ENCODE results near the gene MIOS.

Gene MIOS

DNA sequence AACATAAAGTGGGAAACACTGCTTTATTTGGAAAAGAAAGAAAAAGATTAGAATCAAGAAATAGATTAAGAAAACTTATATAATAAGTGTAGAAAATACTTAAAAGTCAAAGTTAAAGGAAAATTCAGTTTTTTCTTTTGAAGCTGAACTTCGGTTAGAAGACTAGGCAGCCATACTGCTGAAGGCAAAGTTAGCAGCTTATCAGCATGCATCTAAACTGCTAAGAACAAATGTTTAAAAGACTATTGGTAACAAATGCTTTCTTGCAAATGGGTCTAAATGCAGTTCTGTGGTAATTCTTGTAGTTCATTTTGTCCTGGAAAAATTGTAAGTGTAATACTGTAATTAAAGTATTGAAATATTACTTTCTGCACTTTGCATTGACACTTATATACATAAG is 18.0 kb downstream of the MIOS start:
- no peak for DNase-seq

- DNase-seq, result no peak
Measured at GRCh38 chr7:7585241-7585928, 18.7 kb downstream of the MIOS start.

GRCh38 chr7:7595451-7595850 is 28.8 kb downstream of the MIOS start:
- no peak for DNase-seq

- no peak for DNase-seq
Measured at GRCh38 chr7:7596176-7596575, 29.5 kb downstream of the MIOS start.

GRCh38 chr7:7607010-7607409 is 40.3 kb downstream of the MIOS start:
- no peak for DNase-seq

DNA sequence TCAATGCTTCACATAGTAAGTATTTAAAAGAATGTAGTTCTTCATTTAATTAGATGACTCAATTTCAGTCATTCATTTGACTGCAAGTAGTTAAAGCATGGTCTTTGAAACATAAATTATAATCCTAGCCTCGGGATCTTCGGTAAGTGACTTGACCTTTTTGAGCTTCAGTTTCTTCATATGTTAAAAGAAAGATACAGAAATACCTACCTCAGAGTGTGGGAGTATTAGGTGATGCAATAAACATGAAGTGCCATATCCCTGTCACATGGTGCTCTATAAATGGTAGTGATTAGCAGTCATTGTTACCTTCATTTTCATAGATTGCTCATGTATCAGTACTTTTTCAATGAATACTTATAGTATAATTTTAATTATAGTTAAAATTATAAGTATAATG is 42.6 kb downstream of the MIOS start:
- DNase-seq, result no peak

DNA sequence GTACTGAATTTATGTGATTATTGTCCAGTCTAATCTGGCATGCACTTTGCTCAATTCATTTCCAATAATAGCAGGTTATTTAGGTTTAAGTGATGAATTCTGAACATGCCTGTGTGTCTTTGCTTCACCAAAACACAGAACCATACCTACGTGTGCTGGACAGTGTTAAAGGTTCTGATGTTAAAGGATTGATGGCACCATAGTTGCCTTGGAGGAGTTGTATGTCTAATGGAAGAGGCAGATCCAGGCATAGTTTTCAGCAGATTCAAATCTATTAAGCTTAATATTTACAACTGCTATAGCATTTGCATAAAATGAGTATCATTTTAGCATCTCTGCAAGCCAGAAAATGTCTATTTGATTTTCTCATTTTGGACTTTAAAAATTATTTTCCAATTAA is 45.8 kb downstream of the MIOS start:
- DNase-seq, result no peak

GRCh38 chr7:7613210-7613609 is 46.5 kb downstream of the MIOS start:
- no peak for DNase-seq

DNA sequence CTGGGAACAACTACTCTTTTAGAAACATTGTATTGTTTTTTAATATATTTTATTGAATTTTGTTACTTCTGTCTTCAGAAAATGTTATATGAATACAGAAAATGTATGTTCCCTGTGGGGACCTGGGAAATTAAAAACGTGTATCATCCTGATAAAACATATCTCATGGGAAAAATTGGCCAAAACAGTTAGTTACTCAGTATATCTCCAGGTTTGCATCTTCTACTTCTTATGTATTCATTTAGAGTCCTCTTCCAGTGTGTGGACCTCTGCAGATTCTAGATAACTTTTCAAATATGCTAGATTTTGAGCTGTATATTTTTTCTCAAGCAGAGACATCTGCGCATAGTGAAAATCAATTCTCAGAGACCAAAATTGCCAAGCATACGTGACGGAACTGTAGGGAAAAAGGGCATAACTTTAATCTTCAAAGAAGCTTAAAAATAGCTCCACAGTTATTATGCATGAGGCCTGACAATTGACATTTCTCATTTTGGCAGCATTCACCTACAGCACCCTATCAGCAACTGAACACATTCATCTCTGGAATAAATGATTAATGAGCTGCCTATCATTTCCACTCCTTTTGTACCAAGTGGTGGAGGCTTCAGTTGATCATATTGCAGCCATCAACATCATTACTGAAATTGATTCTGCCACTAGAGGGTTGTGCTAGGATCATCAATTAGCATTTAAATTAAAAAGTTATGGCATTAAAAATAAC is 47.5 kb downstream of the MIOS start:
- DNase-seq, result no peak

DNA sequence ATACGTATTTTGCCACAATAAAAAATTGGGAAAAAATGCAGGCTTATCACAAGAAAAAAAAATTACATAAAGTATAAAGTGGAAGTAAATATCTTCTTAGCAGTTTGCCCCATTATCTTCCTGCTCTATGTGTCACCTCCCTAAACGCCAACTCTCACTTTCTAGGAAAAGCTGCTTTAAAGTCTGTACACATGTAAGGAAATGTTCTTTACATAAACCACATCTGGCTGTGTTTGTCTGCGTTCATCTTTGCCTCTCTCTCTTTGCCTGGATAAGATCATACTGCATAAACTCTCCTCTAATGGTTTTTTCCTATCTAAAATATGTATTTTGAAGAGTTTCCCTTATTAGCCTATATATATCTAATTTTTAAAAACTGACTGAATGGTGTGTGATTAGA is 50.9 kb downstream of the MIOS start:
- DNase-seq, result no peak

DNA sequence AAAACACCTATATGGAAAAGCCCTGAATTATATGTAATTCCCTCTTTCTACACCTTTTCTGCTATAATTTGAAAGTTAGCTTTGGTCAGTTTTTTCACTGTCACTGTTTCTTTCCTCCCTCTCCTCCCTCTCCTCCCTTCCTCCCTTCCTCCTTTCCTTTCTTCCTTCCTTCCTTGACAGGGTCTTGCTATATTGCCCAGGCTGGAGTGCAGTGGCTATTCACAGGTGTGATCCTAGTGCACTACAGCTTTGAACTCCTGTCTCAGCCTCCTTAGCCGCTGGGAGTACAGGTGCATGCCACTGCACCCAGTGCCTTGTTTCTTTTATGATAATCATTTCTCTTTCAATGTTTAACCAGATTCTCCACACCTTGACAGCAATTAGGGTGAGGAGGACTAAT is 51.7 kb downstream of the MIOS start:
- DNase-seq, result no peak

- DNase-seq, result no peak
Measured at GRCh38 chr7:7620236-7620635, 53.6 kb downstream of the MIOS start.

DNA sequence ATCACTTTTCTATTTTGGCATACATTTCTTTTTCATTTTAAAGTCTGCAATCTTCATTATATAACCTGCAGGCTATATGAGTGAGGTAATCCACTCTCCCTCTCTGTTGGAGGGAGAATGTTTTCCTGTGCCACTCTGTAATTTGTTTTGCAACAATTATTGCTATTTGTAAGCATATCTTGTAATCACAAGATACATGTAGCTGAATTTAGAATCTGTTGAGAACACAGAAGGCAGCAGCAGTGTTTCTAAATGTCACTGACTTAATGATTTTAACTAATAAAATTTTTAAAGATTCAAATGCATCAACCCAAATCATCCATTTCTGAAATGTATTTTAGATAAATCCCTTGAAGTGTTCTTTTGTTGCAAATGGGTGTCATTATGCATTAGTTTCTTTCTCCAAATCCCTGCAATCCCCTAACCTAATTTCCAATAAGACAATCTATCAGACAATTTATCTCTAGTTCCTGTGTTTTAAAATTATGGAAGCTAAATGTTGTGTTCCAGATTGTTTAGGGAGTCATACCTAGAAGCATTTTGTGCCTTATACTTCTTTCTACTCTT is 54.0 kb downstream of the MIOS start:
- DNase-seq, result no peak

- DNase-seq, result no peak
Measured at GRCh38 chr7:7628476-7628875, 61.8 kb downstream of the MIOS start.

GRCh38 chr7:7630626-7631329 is 64.1 kb downstream of the MIOS start:
- DNase-seq, result no peak

DNA sequence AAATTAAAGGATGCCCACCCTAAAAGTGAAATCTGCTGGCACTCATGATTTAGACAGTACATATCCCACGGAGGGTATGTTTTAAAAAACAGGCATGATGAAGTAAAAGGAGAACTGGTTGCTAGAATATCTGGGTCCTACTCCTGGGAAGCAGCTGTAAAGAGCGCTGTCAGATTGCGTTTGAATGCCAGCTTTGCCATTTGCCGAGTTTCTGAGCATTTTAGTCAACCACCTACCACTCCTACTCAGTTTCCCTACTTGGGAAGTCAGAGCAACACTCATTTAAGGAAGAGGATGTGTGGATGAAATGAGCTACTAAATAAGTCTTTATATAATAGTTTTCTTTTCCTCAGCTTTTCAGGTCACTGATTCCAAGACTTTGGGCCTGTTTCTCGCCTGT is 72.7 kb downstream of the MIOS start:
- DNase-seq, result no peak

DNA sequence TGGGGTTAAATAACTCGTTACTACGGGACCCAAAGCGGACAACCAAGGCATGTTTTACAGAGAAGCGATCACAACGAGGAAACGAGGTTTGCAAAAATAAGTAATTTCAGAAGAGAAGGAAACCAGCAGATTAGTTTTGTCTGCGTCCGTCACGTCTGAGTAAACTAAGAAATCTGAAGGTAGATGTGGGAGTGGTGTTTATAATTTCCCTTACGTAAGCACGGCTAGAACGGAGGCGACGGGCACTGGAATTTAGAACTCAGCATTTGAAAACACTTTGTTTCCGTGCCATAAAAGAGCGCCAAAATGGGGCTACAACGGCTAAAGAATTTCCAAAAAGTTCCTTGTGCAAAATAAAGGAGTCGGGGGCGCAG is 73.2 kb downstream of the MIOS start:
- no peak for DNase-seq

DNA sequence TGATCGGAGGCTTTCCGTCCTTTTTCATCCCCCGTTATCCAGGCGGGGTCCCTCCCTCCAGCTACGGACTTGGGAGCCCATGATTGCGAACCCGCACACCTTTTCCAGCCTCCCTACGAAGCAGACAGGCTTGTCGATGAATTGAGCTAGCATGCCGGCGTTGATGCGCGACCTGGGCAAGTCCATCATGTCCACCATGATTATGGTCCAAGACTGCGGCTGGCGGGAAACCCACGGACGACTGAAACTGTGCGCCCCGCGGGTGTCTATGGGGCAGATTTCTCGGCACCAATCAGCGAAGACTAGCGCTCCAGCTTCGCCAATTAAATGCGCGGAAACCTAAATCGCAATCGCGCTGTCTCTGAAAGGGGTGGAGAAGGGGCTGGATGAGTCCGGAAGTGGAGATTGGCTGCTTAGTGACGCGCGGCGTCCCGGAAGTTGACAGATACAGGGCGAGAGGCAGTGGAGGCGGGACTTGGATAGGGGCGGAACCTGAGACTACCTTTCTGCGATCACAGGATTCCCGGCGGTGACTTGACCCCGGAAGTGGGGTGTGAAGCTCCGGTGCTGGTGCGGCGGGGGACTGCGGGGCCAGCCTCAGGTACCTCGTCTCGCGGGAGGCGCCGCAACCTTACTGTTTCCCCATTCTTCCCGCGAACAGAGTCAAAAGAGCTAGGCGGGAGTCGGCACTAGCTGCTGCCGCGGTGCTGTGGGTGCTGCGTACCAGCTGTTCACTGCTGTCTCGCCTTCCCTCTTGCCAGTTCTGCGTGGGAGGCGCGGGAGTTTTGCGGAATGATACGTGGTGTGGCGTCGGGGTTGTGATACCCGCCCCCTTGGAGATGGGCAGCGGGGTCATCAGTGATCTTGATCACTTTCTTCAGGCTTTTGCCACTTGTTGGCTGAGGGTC is 73.8 kb downstream of the MIOS start, which contains the start of gene UMAD1:
UMAD1 (plus strand) TSS at position 532 of the 908 bp plus-strand sequence. CDS start 32,620 bp downstream, outside the sequence.
- peak; percentile 93 for DNase-seq

DNA sequence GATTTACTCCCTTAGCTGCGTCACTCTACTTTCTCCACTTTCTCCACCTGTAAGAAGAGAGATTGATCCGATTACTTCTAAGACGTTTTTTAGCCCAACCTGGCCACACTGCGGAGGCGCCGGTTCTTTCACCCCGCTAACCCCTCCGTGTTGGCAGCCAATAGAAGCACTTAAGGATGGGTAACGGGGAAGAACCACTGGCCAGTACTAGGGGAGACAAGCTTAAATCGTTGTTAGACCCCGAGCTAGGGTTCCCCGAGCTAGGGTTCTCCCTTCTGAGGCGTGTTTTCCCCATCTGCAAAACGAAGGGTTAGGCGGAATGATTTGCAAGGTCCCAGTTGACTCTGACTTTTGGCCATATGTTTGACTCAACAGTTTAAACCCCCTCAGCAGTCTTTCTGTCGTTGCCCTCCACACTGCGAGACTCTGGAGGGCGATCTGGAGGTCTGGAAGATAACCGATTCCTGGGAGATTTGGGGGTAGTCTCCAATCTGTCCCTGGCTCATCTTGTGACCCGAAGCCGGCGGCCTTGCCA is 74.5 kb downstream of the MIOS start:
- DNase-seq, result no peak

DNA sequence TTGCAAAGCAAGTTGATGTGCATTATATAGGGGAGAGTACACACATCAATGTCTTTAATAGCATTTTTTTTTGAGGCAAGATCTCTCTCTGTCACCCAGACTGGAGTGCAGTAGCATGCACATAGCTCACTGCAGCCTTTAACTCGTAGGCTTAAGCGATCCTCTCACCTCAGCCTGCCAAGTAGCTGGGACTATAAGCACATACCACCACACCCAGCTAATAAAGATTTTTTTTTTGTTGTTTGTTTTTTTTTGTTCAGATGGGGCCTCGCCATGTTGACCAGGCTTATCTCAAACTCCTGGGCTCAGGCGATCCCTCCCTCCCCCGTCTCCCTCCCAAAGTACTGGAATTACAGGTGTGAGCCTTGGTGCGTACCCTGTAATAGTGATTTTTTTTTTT is 75.4 kb downstream of the MIOS start:
- DNase-seq, result no peak

DNA sequence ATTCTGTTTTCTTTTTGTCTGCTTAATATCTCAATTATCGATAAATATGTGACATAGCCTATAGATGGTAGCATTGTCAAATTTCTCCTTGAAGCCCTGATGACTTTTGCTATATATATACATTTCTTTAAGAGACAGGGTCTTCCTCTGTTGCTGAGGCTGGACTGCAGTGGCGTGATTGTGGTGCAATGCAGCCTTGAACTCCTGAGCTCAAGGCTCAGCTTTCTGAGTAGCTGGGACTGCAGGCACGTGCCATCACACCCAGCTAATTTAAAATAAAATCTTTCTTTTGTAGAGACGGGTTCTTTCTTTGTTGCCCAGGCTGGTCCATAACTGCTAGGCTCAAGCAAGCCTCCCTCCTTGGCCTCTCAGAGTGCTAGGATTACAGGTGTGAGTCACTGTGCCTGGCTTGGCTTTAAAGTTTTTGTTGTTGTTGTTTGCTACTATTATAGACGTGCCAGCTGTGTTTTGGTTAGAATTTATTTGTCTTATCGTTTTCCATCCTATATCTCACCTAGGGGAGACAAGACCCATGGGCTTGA is 80.9 kb downstream of the MIOS start:
- DNase-seq, result no peak

GRCh38 chr7:7650682-7651206 is 84.1 kb downstream of the MIOS start:
- no peak for DNase-seq
